ENCODE results near the gene NDE1. TPM values are rescaled to one million over a fixed set of nuclear protein-coding genes. Genes with fewer than 3 reads are reported as not detected.

NDE1 gene
- total and polyA plus RNA-seq, 2 donors (not counting 3 experiments of a cell fraction or from before 2014, with no cell fraction given) = 28.0 to 90.2 TPM

GRCh38 chr16:15773968-15774367, 123.9 kb downstream of the NDE1 start:
- intact Hi-C loops (cut with micrococcal nuclease) (no loop called here), dilution Hi-C loops (cut with MboI; ENCODE audit: extremely low pct_ligation_motif_present, low sequenced_read_pairs) (no loop called here)
- FAIRE-seq (no peak), DNase-seq (ENCODE audit: low read depth, low spot score) (no peak)
- Histone ChIP-seq H3K27ac (ENCODE audit: insufficient read depth, low read depth, low read length) (no peak overlapping the region), H3K4me1 (ENCODE audit: control insufficient read depth, extremely low read depth, insufficient read depth, low read length) (no peaks in the 10 kb centered on the region), H4K20me1 (replicated peaks; ENCODE audit: control insufficient read depth, extremely low read depth, insufficient read depth, low read length) (no peaks in the 10 kb centered on the region), H3K9ac (replicated peaks; ENCODE audit: extremely low read depth, insufficient read depth, low read length) (no peak overlapping the region), H2AFZ (ENCODE audit: low read depth, low read length) (no peak overlapping the region), H3K4me3 (replicated peaks in 1 of 3; ENCODE audit: insufficient read depth in 1 of 3, low read depth in 1 of 3, low read length in 3 of 3) (no peak overlapping the region), H3K36me3 (ENCODE audit: control insufficient read depth in 2 of 2, extremely low read depth in 1 of 2, insufficient read depth in 2 of 2, low read length in 2 of 2) (no peaks in the 10 kb centered on the region), H3K9me3 (replicated peaks; ENCODE audit: control insufficient read depth, insufficient read depth, low read length) (no peaks in the 10 kb centered on the region), H3K27me3 (ENCODE audit: control insufficient read depth in 2 of 2, insufficient read depth in 2 of 2, low read length in 2 of 2) (peaks cover 3 to 4% of the 10 kb centered on the region in 2 experiments), H3K9me1 (replicated peaks; ENCODE audit: control insufficient read depth, extremely low read depth, insufficient read depth, low read length) (no peaks in the 10 kb centered on the region), H3K79me2 (ENCODE audit: control insufficient read depth, insufficient read depth, low read length) (no peaks in the 10 kb centered on the region), H3K4me2 (ENCODE audit: insufficient read depth, low read length) (no peak overlapping the region)
- POLR2A ChIA-PET = no interaction called here
- TF ChIP-seq JUN (IDR thresholded peaks at IDR 0.05; ENCODE audit: borderline replicate concordance, insufficient read depth, insufficient read length, low read depth) (no peak), EZH2 (IDR thresholded peaks at IDR 0.05; ENCODE audit: borderline replicate concordance, low read depth, low read length, severe bottlenecking) (no peak), FOS (IDR thresholded peaks at IDR 0.05; ENCODE audit: borderline replicate concordance, insufficient read depth, low read length) (no peak), CTCF (IDR thresholded peaks at IDR 0.05; ENCODE audit: extremely low read depth in 1 of 2, insufficient read depth in 1 of 2, low read depth in 1 of 2, low read length in 2 of 2) (no peak), POLR2A (IDR thresholded peaks at IDR 0.05; ENCODE audit: low read depth, low read length) (no peak), MAX (IDR thresholded peaks at IDR 0.05; ENCODE audit: insufficient read depth, insufficient read length) (no peak), MYC (IDR thresholded peaks at IDR 0.05; ENCODE audit: low read depth, low read length) (no peak), GATA2 (IDR thresholded peaks at IDR 0.05; ENCODE audit: insufficient read depth, insufficient read length, low read depth, low read length) (no peak), POLR2AphosphoS5 (IDR thresholded peaks at IDR 0.05; ENCODE audit: insufficient read depth, low read depth, low read length) (no peak)
- no TSS peak for BruUV-seq (replicated peaks)
- CTCF ChIA-PET = interaction anchor here (3.8 kb wide), 1 partner anchor 47 kb away, joined by 18 read pairs; no protein-coding TSS in a partner anchor

All from endothelial cell of umbilical vein (primary cell).